OCI-LY1 (cell line): ENCODE results near the gene TIMELESS.
A peak's percentile ranks its signal among the peaks of the same experiment; 100 is the strongest.

Experiments
- H2AFZ ChIP-seq: fragments of 200-600 bp; sonication (generic), shearing (Covaris generic); 2 replicates; pipeline ENCODE4 v1.6.0; 2014; ENCODE audit warnings: antibody characterized with exemption, mild to moderate bottlenecking, low read length
- H3F3A ChIP-seq: fragments of 200-600 bp; sonication (generic), shearing (Covaris generic); 2 replicates; pipeline ENCODE4 v1.6.0; 2014; ENCODE audit warnings: mild to moderate bottlenecking, antibody characterized with exemption, low read length, moderate library complexity; ENCODE audit not compliant: insufficient read depth
- H3K27ac ChIP-seq: fragments of 200-600 bp; sonication (generic); 2 replicates; pipeline ENCODE4 v1.5.1; 2014; ENCODE audit warnings: low read length, mixed run types, mild to moderate bottlenecking, low read depth; ENCODE audit not compliant: poor library complexity, severe bottlenecking
- H3K27me3 ChIP-seq: fragments of 200-600 bp; sonication (generic); 2 replicates; pipeline ENCODE4 v1.6.0; 2014; ENCODE audit warnings: antibody characterized with exemption, mild to moderate bottlenecking, low read length, moderate library complexity; ENCODE audit not compliant: insufficient read depth
- H3K36me3 ChIP-seq: fragments of 200-600 bp; sonication (generic); 2 replicates; pipeline ENCODE4 v1.6.1; 2014; ENCODE audit warnings: mild to moderate bottlenecking, antibody characterized with exemption, low read length, moderate library complexity, mixed read lengths; ENCODE audit not compliant: insufficient read depth
- H3K4me1 ChIP-seq: fragments of 200-600 bp; sonication (generic); 2 replicates; pipeline ENCODE4 v1.5.1; 2014; ENCODE audit warnings: mild to moderate bottlenecking, low read length, moderate library complexity; ENCODE audit not compliant: insufficient read depth, severe bottlenecking
- H3K4me2 ChIP-seq: fragments of 200-600 bp; sonication (generic), shearing (Covaris generic); 2 replicates; pipeline ENCODE4 v1.6.1; 2014; ENCODE audit warnings: low read length
- H3K4me3 ChIP-seq: fragments of 200-600 bp; sonication (generic); 2 replicates; pipeline ENCODE4 v1.5.1; 2014; ENCODE audit warnings: low read length, low read depth, mild to moderate bottlenecking, mixed read lengths; ENCODE audit not compliant: poor library complexity, severe bottlenecking
- H3K79me2 ChIP-seq: fragments of 200-600 bp; shearing (Covaris generic); 2 replicates; pipeline ENCODE4 v1.6.1; 2016; ENCODE audit warnings: mixed run types, low read length, mixed read lengths; ENCODE audit not compliant: insufficient read depth
- H3K9ac ChIP-seq: fragments of 200-600 bp; sonication (generic), shearing (Covaris generic); 2 replicates; pipeline ENCODE4 v1.6.1; 2014; ENCODE audit warnings: mild to moderate bottlenecking, low read length, mixed read lengths
- H3K9me2 ChIP-seq: fragments of 200-600 bp; sonication (generic), shearing (Covaris generic); 2 replicates; pipeline ENCODE4 v1.6.1; 2014; ENCODE audit warnings: low read depth, mild to moderate bottlenecking, low read length, mixed read lengths
- H3K9me3 ChIP-seq: fragments of 200-600 bp; shearing (Covaris generic); 2 replicates; pipeline ENCODE4 v1.6.1; 2014; ENCODE audit warnings: low read length, mixed read lengths
- H4K20me1 ChIP-seq: fragments of 200-600 bp; sonication (generic), shearing (Covaris generic); 2 replicates; pipeline ENCODE4 v1.6.0; 2016; ENCODE audit warnings: mild to moderate bottlenecking, low read length; ENCODE audit not compliant: insufficient read depth
- CTCF ChIP-seq: fragments of 200-600 bp; sonication (generic), shearing (Covaris generic); IDR thresholded peaks from 2 replicates; pipeline ENCODE4 v1.5.1; 2017; ENCODE audit warnings: mild to moderate bottlenecking, antibody characterized with exemption, low read length, moderate library complexity, mixed read lengths
- EZH2 ChIP-seq: fragments of 200-600 bp; sonication (generic), shearing (Covaris generic); IDR thresholded peaks from 2 replicates; pipeline ENCODE4 v1.8.0; 2017; ENCODE audit warnings: borderline replicate concordance, mixed run types, mild to moderate bottlenecking, antibody characterized with exemption, low read length, moderate library complexity, mixed read lengths

The TIMELESS gene

GRCh38 chr12:56373515-56373914, 75.7 kb downstream of the TIMELESS start:
- Histone ChIP-seq H3K4me1 (peaks cover 40% of the 10 kb centered on the region), H3K9me2 (no peaks in the 10 kb centered on the region), H3K4me2 (no peak overlapping the region), H2AFZ (no peak overlapping the region), H3K27me3 (no peaks in the 10 kb centered on the region), H3K4me3 (no peak overlapping the region), H3F3A (no peaks in the 10 kb centered on the region), H3K27ac (no peak overlapping the region), H3K79me2 (no peaks in the 10 kb centered on the region), H3K9me3 (peaks cover 9% of the 10 kb centered on the region; the same call in 1 of the 2 replicates), H4K20me1 (no peaks in the 10 kb centered on the region), H3K36me3 (peaks cover 4% of the 10 kb centered on the region; the same call in 1 of the 2 replicates), H3K9ac (no peak overlapping the region)
- TF ChIP-seq CTCF (no peak), EZH2 (no peak)

GRCh38 chr12:56366948-56367347, 82.3 kb downstream of the TIMELESS start:
- Histone ChIP-seq H3K4me2 (no peak overlapping the region), H3K9ac (no peak overlapping the region), H2AFZ (no peak overlapping the region)

More at GRCh38 chr12:56366948-56367347, 82.3 kb downstream of the TIMELESS start:
- Histone ChIP-seq H4K20me1 (no peaks in the 10 kb centered on the region), H3K9me2 (no peaks in the 10 kb centered on the region), H3K36me3 (no peaks in the 10 kb centered on the region), H3K4me3 (no peak overlapping the region), H3K9me3 (peaks cover 5% of the 10 kb centered on the region; the same call in 1 of the 2 replicates), H3K27me3 (no peaks in the 10 kb centered on the region), H3K4me1 (no peaks in the 10 kb centered on the region), H3F3A (no peaks in the 10 kb centered on the region), H3K27ac (peak overlapping the region; percentile 1), H3K79me2 (no peaks in the 10 kb centered on the region)
- TF ChIP-seq CTCF (no peak), EZH2 (no peak)
